ENCODE results near the gene ADAMTS13.
"Not testable (repeated sequence)": the region's sequence is repeated elsewhere in the genome, so short reads cannot be mapped to it uniquely, and the experiment has no call there.

Gene ADAMTS13

GRCh38 chr9:133425049-133425632 is 3.0 kb downstream of the ADAMTS13 start:
- DNase-seq (ENCODE audit: low read depth): no peak

GRCh38 chr9:133426011-133426410 is 3.8 kb downstream of the ADAMTS13 start:
- DNase-seq (ENCODE audit: low read depth): no peak

- DNase-seq (ENCODE audit: low read depth): no peak
Observed at GRCh38 chr9:133427658-133428348, 5.6 kb downstream of the ADAMTS13 start.

- DNase-seq (ENCODE audit: low read depth): no peak
Observed at GRCh38 chr9:133428617-133429101, 6.5 kb downstream of the ADAMTS13 start.

- no peak for DNase-seq (ENCODE audit: low read depth)
Observed at GRCh38 chr9:133429214-133429613, 7.0 kb downstream of the ADAMTS13 start.

GRCh38 chr9:133429641-133430161 is 7.5 kb downstream of the ADAMTS13 start:
- no peak for DNase-seq (ENCODE audit: low read depth)

GRCh38 chr9:133430244-133430643 is 8.1 kb downstream of the ADAMTS13 start:
- DNase-seq (ENCODE audit: low read depth): no peak

- DNase-seq (ENCODE audit: low read depth): no peak
Observed at GRCh38 chr9:133433351-133433843, 11.2 kb downstream of the ADAMTS13 start.

GRCh38 chr9:133436681-133437080 is 14.5 kb downstream of the ADAMTS13 start:
- no peak for DNase-seq (ENCODE audit: low read depth)

GRCh38 chr9:133437753-133438531 is 15.8 kb downstream of the ADAMTS13 start:
- DNase-seq (ENCODE audit: low read depth): no peak

GRCh38 chr9:133439337-133439736 is 17.2 kb downstream of the ADAMTS13 start:
- DNase-seq (ENCODE audit: low read depth): no peak

- no peak for DNase-seq (ENCODE audit: low read depth)
Observed at GRCh38 chr9:133440874-133441273, 18.7 kb downstream of the ADAMTS13 start.

GRCh38 chr9:133441571-133441970 is 19.4 kb downstream of the ADAMTS13 start:
- no peak for DNase-seq (ENCODE audit: low read depth)

- no peak for DNase-seq (ENCODE audit: low read depth)
Observed at GRCh38 chr9:133443248-133443647, 21.1 kb downstream of the ADAMTS13 start.

- DNase-seq (ENCODE audit: low read depth): no peak
Observed at GRCh38 chr9:133443982-133444381, 21.8 kb downstream of the ADAMTS13 start.

- DNase-seq (ENCODE audit: low read depth): no peak
Observed at GRCh38 chr9:133445293-133445969, 23.3 kb downstream of the ADAMTS13 start.

GRCh38 chr9:133448487-133448972 is 26.4 kb downstream of the ADAMTS13 start:
- DNase-seq (ENCODE audit: low read depth): no peak

GRCh38 chr9:133449760-133450159 is 27.6 kb downstream of the ADAMTS13 start:
- no peak for DNase-seq (ENCODE audit: low read depth)

- DNase-seq (ENCODE audit: low read depth): not testable (repeated sequence)
Observed at GRCh38 chr9:133451865-133452264, 29.7 kb downstream of the ADAMTS13 start.

- DNase-seq (ENCODE audit: low read depth): no peak
Observed at GRCh38 chr9:133452562-133452961, 30.4 kb downstream of the ADAMTS13 start.

- DNase-seq (ENCODE audit: low read depth): no peak
Observed at GRCh38 chr9:133453651-133454050, 31.5 kb downstream of the ADAMTS13 start.

GRCh38 chr9:133454325-133454724 is 32.2 kb downstream of the ADAMTS13 start:
- no peak for DNase-seq (ENCODE audit: low read depth)

Measured in CMK (cell line).